ENCODE measurements around the gene AURKB.

AURKB gene

GRCh38 chr17:8186446-8186786 is 24.0 kb downstream of the AURKB start:
- no peak for DNase-seq
- no peak overlapping the region for H3K27ac Mint-ChIP-seq
- peaks cover 16% of the 10 kb centered on the region for H3K4me1 Mint-ChIP-seq
- peaks cover 21% of the 10 kb centered on the region for H3K27me3 Mint-ChIP-seq (ENCODE audit: low read depth, poor library complexity)
- no peak for TF ChIP-seq CTCF (IDR thresholded peaks at IDR 0.05)
- H3K9me3 Mint-ChIP-seq = no peaks in the 10 kb centered on the region
- no peak overlapping the region for H3K4me3 Mint-ChIP-seq
- no peaks in the 10 kb centered on the region for H3K36me3 Mint-ChIP-seq (ENCODE audit: low read depth)

GRCh38 chr17:8185582-8186445 is 24.6 kb downstream of the AURKB start:
- no peaks in the 10 kb centered on the region for H3K36me3 Mint-ChIP-seq (ENCODE audit: low read depth)
- no peak overlapping the region for H3K4me3 Mint-ChIP-seq
- no peaks in the 10 kb centered on the region for H3K9me3 Mint-ChIP-seq
- TF ChIP-seq CTCF (IDR thresholded peaks at IDR 0.05) = no peak
- peak; percentile 97 for DNase-seq
- H3K27me3 Mint-ChIP-seq (ENCODE audit: low read depth, poor library complexity) = peaks cover 21% of the 10 kb centered on the region
- H3K27ac Mint-ChIP-seq = no peak overlapping the region
- peaks cover 13% of the 10 kb centered on the region for H3K4me1 Mint-ChIP-seq

DNA sequence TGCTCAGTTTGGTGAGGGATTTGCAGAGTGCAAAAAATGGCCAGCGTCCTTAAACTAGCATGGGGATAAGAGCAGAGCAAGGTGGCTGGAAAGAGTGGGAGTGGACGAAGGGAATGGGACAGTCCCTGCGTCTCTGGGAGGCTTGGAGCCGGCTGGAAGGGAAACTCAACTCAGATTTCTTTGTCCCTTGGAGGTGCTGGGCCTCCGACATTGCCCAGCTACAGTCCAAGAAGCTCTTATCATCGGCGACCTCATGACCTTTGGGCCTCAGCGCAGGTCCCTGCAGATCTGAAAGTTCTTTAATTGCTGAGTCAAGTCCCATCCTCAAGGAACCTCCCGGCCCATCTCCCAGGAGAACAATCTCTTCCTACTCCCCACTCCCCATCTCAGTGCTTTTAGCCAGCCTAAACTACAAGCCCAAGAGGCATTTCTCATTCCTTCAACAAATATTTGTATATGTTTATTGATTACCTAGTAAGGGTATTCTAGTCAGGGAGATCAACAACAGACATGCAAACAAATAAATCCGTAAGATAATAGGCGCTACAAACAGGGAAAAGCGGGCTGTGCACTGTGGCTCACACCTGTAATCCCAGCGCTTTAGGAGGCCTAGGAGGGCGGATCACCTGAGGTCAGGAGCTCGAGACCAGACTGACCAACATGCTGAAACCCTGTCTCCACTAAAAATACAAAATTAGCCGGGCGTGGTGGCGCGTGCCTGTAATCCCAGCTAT is 33.2 kb downstream of the AURKB start:
- peaks cover 41% of the 10 kb centered on the region for H3K4me1 Mint-ChIP-seq
- no peaks in the 10 kb centered on the region for H3K36me3 Mint-ChIP-seq (ENCODE audit: low read depth)
- TF ChIP-seq CTCF (IDR thresholded peaks at IDR 0.05) = no peak
- H3K9me3 Mint-ChIP-seq = no peaks in the 10 kb centered on the region
- peaks cover 8% of the 10 kb centered on the region for H3K27me3 Mint-ChIP-seq (ENCODE audit: low read depth, poor library complexity)
- H3K4me3 Mint-ChIP-seq = peak overlapping the region; percentile 90
- DNase-seq = no peak
- peak overlapping the region; percentile 98 for H3K27ac Mint-ChIP-seq

DNA sequence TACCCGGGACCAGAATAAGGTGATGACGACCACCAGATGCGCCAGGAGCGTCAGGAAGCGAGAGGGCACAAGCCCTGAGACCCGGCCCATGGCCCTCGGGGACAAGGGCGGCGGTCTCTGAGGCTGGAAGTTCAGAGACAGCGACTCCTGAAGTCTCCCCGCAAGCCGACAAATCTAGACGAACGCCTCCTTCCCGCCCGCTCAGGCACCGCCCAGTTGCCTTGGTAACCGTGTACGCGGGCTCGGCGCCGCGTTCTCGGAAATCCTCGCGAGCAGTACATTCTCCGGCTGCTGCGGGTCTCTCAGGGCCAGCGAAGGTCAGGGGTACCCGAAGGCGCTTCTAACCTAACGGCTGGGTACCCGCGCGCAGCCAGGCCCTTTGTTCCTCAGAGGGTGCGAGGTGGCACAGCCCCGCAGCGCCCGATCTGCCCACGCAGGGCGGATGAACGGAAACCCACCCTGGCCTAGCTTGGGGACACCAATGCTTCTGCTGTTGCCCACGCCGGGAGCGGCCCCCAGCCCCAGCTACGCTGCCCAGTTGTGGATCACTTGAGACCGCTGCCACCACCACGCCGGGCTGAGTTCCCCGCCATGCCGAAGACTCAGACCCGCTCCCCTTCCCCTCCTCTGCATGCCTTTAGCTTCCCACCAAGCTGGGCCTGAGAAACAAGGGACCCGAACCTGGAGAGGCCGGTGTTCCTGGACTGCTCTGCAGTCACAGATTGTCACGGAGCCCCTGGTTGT is 34.0 kb downstream of the AURKB start, which contains the start of gene TMEM107:
TSS of gene TMEM107 (minus strand) at position 184 of the 744 bp plus-strand sequence. CDS start at position 90, 94 bp downstream.
- peak within 1 kb of the TSS; percentile 98 for H3K27ac Mint-ChIP-seq
- no peak for TF ChIP-seq CTCF (IDR thresholded peaks at IDR 0.05)
- peak; percentile 91 for DNase-seq
- peak within 1 kb of the TSS; percentile 90 for H3K4me3 Mint-ChIP-seq
- peaks cover 42% of the 10 kb centered on the region for H3K4me1 Mint-ChIP-seq
- no peaks in the 10 kb centered on the region for H3K9me3 Mint-ChIP-seq
- H3K27me3 Mint-ChIP-seq (ENCODE audit: low read depth, poor library complexity) = peaks cover 3% of the 10 kb centered on the region
- H3K36me3 Mint-ChIP-seq (ENCODE audit: low read depth) = no peaks in the 10 kb centered on the region

DNA sequence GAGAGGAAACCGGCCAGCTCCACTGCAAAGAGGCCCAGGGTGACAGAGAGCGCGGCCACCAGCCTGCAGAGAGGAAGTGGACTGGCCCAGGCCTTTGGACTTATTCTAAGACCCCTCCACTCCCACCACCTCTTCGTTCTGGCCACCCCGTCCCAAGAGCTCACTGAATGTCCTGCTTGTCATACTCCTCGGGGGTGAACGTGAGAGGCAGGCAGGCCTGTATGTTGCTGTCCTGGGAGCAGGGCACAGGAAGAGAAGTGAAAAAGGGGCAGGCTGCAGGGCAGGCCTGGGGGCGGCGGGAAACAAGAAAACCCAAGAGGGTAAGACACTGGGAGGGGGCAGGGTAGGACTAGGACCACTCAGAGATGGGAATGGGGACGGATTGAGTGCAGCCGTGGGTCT is 34.6 kb downstream of the AURKB start:
- peaks cover 46% of the 10 kb centered on the region for H3K4me1 Mint-ChIP-seq
- DNase-seq = no peak
- no peaks in the 10 kb centered on the region for H3K36me3 Mint-ChIP-seq (ENCODE audit: low read depth)
- peak overlapping the region; percentile 98 for H3K27ac Mint-ChIP-seq
- H3K27me3 Mint-ChIP-seq (ENCODE audit: low read depth, poor library complexity) = peaks cover 3% of the 10 kb centered on the region
- peak overlapping the region; percentile 90 for H3K4me3 Mint-ChIP-seq
- TF ChIP-seq CTCF (IDR thresholded peaks at IDR 0.05) = no peak
- H3K9me3 Mint-ChIP-seq = no peaks in the 10 kb centered on the region
